Activated T-cell treated with anti-CD3 and anti-CD28 coated beads for 48 hours (primary cell): ENCODE data around the gene OR51A4.
"Not testable (repeated sequence)": the region's sequence is repeated elsewhere in the genome, so short reads cannot be mapped to it uniquely, and the experiment has no call there.

Experiments
- DNase-seq: peaks from one replicate; pipeline ENCODE4 v3.0.0-alpha.2; 2020; ENCODE audit warnings: low read depth

OR51A4 gene

GRCh38 chr11:4947505-4947904 lies at the start of gene OR51A4:
Gene OR51A4 (minus strand): TSS chr11:4947605. CDS start chr11:4947100, 505 bp downstream.
- DNase-seq: no peak

- DNase-seq: no peak
Measured at GRCh38 chr11:4994551-4994950, 47.1 kb upstream of the OR51A4 start, which contains the start of gene OR51L1. Gene OR51L1 (plus strand): TSS chr11:4994851. CDS start chr11:4998983, 4,132 bp downstream.

GRCh38 chr11:4991060-4991459 lies 43.7 kb upstream of the OR51A4 start:
- no peak for DNase-seq

- DNase-seq: no peak
Measured at GRCh38 chr11:4983841-4984240, 36.4 kb upstream of the OR51A4 start.

- DNase-seq: no peak
Measured at GRCh38 chr11:4982678-4983077, 35.3 kb upstream of the OR51A4 start.

GRCh38 chr11:4979036-4979435 lies 31.6 kb upstream of the OR51A4 start:
- DNase-seq: no peak

- no peak for DNase-seq
Measured at GRCh38 chr11:4975436-4975835, 28.0 kb upstream of the OR51A4 start.

GRCh38 chr11:4962816-4963215 lies 15.4 kb upstream of the OR51A4 start:
- DNase-seq: no peak

- DNase-seq: no peak
Measured at GRCh38 chr11:4960877-4961276, 13.5 kb upstream of the OR51A4 start.

- DNase-seq: no peak
Measured at GRCh38 chr11:4957396-4957795, 10.0 kb upstream of the OR51A4 start.

GRCh38 chr11:4955613-4956012 lies 8.2 kb upstream of the OR51A4 start, which contains the start of gene OR51A2:
Gene OR51A2 (minus strand): TSS chr11:4955713. CDS start chr11:4955713, 0 bp downstream.
- DNase-seq: not testable (repeated sequence)

GRCh38 chr11:4936745-4937144 lies 10.7 kb downstream of the OR51A4 start:
- no peak for DNase-seq

- no peak for DNase-seq
Measured at GRCh38 chr11:4932751-4933150, 14.7 kb downstream of the OR51A4 start.

GRCh38 chr11:4926608-4927007 lies 20.8 kb downstream of the OR51A4 start:
- DNase-seq: no peak

- no peak for DNase-seq
Measured at GRCh38 chr11:4924239-4924638, 23.2 kb downstream of the OR51A4 start, which contains the start of gene OR51G1. Gene OR51G1 (minus strand): TSS chr11:4924339. CDS start chr11:4924339, 0 bp downstream.

GRCh38 chr11:4922304-4922703 lies 25.1 kb downstream of the OR51A4 start:
- no peak for DNase-seq

GRCh38 chr11:4921796-4922195 lies 25.6 kb downstream of the OR51A4 start:
- DNase-seq: no peak

GRCh38 chr11:4919250-4919649 lies 28.2 kb downstream of the OR51A4 start, which contains the start of gene OR51G2:
Gene OR51G2 (minus strand): TSS chr11:4919350. CDS start chr11:4915663, 3,687 bp downstream.
- DNase-seq: no peak

GRCh38 chr11:4916581-4916980 lies 30.8 kb downstream of the OR51A4 start:
- DNase-seq: no peak

- no peak for DNase-seq
Measured at GRCh38 chr11:4903484-4903883, 43.9 kb downstream of the OR51A4 start, which contains the start of gene OR51A7. Gene OR51A7 (plus strand): TSS chr11:4903783. CDS start chr11:4907370, 3,587 bp downstream.
